ENCODE data around the gene NEDD9.

The NEDD9 gene, protein sequence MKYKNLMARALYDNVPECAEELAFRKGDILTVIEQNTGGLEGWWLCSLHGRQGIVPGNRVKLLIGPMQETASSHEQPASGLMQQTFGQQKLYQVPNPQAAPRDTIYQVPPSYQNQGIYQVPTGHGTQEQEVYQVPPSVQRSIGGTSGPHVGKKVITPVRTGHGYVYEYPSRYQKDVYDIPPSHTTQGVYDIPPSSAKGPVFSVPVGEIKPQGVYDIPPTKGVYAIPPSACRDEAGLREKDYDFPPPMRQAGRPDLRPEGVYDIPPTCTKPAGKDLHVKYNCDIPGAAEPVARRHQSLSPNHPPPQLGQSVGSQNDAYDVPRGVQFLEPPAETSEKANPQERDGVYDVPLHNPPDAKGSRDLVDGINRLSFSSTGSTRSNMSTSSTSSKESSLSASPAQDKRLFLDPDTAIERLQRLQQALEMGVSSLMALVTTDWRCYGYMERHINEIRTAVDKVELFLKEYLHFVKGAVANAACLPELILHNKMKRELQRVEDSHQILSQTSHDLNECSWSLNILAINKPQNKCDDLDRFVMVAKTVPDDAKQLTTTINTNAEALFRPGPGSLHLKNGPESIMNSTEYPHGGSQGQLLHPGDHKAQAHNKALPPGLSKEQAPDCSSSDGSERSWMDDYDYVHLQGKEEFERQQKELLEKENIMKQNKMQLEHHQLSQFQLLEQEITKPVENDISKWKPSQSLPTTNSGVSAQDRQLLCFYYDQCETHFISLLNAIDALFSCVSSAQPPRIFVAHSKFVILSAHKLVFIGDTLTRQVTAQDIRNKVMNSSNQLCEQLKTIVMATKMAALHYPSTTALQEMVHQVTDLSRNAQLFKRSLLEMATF

DNA sequence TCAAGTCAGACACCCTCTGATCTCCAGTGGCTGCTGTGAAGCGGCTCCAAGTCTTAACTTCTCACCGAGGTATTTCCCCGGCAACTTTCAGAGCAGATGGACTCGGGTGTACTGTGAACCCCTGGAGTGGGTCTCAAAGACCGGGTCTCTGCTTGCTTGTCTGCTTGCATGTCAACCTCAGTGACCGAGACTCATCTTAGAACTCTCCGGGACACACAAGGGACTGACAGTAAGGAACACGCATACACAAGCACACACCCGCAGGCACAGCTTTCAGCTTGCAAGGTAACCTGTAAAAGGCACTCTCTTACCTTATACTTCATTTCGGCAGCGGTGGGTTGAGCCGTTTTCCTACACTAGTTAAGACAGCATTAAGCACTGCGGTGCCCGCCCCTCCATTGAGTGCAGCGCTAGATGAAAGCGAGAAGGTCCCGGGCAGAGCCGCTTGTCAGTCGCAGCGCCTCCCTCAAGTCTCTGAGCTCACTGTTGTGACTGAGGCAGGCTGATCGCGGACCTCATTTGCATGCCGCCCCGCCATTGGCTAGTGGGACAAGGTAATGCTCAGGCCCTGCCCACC is at the start of gene NEDD9:
TSS of gene NEDD9 (minus strand) at position 476 of the 577 bp plus-strand sequence. CDS start at position 323, 153 bp downstream.
- peak; percentile 98 for DNase-seq (ENCODE audit: low read depth, low spot score)

DNA sequence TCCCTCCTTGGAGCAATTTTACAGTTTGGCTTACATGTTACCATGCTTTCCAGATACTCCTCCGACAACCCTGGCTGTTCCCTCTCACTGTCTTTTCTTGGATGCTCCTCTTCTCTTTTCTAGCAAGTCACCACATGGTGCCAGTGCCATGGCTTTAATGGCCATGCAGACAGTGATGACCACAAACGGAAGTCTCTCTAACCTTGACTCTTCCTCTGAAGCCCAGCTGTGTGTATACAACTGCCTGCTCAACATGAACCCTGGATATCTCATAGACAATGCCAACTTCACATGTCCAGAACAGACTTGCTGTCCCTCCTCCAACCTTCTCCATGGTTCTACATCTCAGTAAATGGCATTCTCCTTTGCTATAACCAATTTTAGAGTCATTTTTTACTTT is 49.8 kb upstream of the NEDD9 start:
- DNase-seq (ENCODE audit: low read depth, low spot score), result no peak

DNA sequence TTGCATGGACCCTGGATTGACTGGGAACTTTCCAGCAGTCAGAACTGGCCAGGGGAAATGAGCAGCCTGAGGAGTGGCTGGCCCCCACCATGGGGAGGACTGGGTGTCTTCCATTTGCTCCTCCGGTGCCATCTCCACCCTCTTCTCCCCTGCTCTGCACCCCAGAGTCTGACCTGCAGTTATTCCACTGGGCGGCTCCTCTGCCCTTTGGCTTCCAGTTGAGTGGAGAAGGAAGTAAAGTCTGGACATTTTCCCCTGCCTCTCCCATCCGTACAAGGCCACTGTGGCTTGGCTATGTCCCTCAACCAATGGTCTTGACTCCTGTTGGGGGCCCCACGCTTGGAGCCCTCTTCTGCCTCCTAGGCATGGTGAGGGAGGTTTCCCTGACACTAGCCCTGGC is 47.9 kb upstream of the NEDD9 start:
- no peak for DNase-seq (ENCODE audit: low read depth, low spot score)

DNA sequence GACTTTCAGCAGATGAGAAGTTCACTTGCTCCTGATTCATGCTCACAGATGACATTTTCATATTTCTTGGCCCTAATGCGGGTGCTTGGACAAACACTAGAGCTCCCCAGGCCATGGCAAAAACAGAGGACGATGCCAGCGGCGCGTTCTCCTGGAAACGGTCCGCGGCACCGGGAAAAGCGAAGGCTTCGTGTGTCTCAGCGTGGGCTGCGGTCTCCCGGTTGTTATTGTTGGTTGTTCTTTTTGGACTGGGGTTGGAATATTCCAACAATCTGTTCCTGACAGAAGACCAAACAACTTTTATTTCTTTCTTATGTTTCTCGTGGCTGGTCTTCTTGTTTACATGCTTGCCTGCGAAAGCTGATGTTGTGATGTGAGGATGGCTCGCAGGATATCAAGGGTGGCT is 46.8 kb upstream of the NEDD9 start:
- no peak for DNase-seq (ENCODE audit: low read depth, low spot score)

DNA sequence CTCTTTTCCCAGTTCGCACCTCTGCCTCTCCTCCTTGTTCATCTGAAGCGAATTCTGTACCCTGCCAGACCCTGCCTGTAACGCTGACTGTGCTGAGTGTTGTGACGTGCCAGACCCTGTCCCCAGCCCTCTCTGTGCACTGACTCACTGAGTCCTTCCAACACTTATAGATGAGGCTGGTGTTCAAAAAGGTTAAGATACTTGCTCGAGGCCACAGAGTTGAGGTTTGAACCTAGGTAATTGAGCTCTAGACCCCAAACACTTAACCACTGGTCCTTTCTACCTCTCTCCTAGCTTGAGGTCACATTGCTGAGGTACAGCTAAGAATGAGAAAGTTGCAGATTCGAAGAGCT is 45.7 kb upstream of the NEDD9 start:
- no peak for DNase-seq (ENCODE audit: low read depth, low spot score)

DNA sequence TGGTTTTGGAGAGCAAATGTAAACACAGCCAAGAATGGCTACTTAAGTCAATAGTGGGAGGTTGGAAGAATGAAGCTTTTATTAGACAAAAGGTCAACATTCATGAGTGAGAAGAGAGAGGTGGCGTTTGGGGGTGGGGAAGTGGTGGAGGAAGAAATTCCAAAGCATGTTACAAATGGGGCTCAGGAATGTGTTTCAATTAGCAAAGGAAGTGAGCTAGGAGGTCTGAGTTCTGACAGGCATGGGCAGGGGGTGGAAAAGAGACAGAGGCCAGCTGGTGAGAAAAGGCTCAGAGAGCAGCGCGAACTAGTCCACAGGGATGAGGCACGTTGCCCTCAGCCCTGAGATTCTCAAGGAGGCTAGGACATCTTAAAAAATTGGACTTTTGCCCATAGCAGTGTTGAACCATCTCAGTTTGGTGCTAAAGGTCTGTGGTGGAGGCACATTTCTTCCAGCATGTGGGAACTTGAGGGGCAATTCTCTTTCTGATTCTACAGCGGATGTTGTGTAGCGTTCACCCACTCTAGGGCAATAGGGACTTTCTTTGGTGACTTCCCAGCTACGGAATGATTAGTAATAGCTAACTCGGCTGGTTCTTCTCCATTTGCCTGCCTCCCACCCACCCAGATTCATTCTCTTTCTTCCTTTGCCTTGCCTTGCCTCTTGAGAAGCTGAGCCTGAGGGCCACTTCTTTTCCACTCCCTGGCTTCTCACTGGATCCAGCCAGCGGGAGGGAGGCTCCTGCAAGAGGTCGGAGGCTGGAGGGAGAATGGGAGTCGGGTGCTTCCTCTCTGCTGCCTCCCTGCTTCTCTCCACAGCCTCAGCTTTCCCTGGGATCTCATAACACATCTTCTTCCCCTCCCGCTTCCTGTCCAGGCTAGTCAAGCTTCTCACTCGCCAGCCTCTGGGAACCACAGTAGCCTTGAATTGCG is 45.1 kb upstream of the NEDD9 start:
- peak; percentile 93 for DNase-seq (ENCODE audit: low read depth, low spot score)

DNA sequence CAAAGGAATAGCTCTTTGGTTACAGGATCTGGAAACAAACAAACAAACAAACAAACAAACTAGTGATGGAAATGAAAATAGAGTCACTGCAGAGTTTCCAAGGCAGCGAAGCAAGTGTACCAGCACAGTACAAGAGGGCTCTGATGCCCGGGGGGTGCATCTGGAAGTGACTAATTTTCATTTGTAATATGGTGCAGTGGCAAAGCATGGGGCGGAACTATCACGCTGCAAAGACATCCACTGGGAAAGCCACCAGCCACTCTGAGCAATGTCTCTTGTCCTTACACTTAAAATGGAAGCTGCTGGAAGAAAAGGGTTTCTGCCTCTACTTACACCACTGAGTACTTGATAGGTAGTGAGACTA is 44.4 kb upstream of the NEDD9 start:
- DNase-seq (ENCODE audit: low read depth, low spot score), result no peak

DNA sequence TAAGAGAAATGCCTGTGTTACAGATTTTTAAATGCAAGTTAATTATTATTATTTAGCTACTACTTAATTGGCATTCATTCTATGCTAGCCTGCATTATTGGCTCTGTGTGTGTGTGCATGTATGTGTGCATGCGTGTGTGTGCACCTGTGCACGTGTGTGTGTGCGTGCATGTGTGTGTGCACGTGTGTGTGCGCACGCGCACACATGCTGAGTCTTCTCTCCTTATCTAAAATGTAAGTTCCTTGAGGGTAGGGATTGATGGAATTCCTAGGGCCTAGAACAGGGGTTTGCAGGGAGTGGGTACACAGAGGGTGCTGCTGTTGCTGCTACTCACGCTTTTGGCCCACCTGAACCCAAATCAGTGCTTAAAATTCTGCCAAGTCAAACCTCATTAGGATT is 43.8 kb upstream of the NEDD9 start:
- DNase-seq (ENCODE audit: low read depth, low spot score), result no peak

DNA sequence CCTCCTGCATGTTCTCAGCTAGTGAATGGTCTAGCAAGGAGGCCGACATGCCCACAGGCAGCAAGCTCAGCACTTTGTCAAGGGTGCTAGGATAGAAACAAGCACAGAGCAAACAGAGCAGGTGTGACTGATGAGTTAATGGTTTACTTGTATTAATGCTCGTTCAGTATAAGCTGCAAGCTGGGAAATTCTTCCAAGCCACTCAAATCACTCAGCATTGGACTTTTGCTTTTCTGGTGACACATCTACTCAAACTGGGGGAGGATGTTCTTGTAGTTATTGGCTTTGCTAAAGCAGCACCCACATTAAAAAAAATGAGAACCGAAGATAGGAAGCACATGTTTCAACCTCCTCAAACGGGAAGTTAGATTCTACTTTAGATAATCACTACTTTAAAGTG is 43.1 kb upstream of the NEDD9 start:
- DNase-seq (ENCODE audit: low read depth, low spot score), result no peak

DNA sequence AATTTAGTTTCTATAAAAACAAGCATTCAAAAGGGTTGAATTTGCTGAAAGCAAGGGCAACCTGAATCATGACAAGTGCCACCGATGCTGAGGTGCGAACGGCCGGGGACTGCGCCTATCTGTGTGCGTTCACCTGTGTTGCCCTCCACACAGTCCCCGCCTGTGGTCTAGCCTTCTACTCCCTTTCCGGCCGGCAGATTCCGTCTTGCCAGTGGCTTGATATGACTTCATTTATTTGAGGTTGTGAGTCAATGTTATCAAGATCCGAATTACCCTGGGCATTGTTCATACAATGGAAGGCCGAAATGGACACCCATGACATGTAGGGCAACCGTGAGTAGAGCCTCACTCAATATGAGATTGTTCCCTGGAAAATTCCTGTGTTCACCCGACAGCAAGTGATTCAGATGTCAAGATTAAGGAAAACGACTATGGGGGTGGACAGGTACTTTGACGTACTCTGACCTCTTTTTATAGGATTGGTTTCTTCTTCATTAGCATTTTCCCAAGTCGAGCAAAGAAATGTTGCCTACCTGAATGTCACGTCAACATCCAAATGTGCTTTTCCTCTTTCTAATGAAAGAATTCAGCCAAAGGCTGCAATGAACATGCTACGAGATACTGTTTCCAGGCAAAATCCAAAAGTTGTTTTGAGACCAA is 41.1 kb upstream of the NEDD9 start:
- DNase-seq (ENCODE audit: low read depth, low spot score), result no peak

DNA sequence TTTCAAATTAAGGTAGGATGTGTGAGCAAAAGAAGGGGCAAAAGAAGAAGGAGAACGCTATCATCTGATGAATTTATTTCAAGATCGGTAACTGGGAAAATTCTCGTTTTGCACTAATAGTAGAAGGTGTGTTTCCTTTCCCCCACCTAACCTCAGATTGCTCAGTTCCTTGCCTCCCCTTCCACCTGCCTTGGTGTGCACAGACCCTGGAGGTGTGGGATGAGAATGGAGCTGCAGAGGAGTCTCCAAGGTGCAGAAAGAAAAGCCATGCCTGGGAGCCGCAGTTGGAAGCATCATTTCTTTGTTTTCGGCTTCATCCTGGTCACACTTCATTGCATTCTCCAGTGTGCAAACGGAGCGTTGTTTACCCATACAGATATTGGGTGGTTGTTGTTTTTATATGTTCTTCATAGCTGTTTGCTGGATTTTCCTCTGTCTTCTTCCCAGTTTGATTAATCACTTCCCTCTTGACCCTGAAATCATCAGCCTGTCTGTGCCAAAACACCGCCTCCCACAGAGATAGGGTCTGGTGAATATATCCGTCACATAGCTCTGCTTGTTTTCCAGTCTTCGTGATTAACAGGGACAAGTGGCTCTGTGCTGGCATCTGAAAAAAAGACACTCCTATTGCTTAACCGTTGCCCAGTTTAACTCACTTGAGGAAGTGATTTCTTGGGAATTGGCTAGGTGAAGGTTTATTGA is 40.2 kb upstream of the NEDD9 start:
- no peak for DNase-seq (ENCODE audit: low read depth, low spot score)

DNA sequence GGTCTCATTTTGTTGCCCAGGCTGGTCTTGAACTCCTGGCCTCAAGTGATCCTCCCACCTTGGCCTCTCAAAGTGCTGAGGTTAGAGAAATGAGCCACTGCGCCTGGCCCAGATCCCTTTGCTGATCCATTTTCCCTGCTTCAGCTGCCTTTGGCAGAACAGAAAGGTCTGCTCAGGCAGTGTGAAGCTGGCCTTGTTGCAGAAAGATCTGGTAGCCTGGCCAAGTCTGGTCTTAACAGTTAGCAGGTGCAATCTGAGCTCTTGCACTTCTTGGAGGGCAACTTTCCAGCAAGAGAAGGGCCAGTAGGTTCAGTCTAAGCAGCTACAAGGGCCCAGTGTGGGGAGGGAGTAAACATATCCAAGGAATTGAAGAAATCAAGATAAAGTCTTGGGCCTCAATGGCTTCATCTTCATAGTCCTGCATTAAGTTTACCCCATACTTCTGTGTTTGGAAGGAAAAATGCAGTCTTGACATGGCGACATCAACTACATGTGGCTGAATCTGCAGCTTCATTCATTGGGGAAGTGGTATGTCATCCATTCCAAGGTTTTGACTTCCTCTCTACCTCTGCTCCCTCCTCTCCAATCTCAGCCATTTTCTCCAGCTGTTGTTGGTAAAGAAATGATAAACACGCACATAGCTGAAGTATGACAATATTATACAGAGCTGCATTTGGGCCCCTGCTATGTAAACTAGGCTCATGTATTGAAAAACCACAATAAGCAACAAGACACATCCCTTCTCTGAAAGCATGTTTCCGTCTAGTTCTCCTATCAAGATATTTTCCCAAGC is 39.0 kb upstream of the NEDD9 start:
- no peak for DNase-seq (ENCODE audit: low read depth, low spot score)

DNA sequence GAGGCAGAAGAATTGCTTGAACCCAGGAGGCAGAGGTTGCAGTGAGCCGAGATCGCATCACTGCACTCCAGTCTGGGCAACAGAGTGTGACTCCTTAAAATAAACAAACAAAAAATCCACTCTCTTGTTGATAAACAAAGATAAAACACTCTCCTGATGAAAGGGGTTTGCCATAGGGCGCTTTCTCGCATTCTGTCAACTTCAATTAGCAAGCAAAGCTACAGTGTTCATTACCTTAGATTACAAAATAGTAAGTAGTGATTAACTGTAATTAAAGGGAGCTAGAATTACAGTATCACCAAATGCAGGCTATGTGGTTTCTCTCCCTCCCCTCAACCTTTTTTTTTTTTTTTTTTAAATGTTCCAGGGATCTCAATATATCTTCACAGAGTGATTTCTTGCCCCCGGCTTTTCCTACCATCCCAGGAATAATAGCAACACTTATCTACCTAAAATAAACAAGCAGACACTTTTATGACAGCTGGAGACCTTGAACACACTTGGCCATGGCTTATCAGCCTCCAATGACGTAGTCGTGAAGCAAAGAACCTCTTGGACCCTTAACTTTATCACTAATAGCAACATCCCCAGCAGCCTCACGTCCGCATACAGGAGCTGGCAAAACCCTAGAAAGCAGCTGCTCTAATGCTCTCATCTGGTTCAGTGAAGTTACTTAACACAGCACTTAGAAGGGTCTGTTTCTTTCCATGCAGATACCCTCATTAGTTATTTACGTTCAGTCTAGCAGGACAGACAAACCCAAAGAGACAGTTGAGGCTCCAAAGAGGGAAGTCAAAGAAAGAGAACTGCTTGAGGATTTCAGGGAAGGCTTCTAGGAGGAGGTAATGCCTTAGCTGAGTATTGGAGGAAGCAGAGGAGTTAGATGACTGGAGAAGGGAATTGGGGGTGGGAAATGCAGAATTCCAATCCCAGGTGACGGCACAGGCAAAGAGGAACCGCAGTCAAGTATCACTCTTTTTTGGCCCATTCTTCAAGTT is 37.9 kb upstream of the NEDD9 start:
- no peak for DNase-seq (ENCODE audit: low read depth, low spot score)

DNA sequence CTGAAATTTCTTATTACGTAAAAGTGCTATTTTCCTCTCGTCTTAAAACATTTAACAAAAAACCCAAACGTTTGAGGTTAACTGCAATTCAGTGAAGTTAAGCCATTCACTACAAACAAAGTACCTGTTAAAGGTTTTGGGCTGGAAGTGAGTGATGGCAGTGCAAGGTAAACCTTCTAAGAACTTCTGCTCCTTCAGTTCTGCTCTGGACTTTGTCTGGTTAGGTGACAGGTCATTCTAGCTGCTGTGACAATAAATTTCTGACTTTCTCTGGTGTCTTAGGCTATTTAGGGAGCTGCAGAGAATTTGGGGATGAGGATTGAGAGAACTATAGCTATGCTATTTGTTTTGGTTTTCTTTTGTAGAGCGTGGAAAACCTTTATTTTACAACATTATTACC is 36.5 kb upstream of the NEDD9 start:
- DNase-seq (ENCODE audit: low read depth, low spot score), result no peak

DNA sequence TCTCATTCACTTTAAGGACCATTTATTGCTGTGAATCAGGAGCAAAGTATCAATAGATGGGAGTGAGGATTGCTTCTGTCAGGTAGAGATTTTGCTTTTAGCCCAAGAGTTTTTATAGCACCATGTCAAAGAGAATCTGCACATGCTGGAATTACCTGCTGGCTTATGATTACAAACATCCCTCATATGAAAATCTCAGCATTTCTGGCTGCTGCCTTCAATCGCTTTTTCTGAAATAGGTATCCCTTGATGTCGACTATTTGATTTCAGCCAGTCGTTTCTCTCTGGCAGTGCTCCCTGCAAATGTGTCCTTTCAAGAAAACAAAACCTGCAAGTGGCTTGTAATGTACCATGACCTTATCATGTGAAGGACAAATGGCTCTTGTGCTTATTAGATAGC is 34.5 kb upstream of the NEDD9 start:
- no peak for DNase-seq (ENCODE audit: low read depth, low spot score)

DNA sequence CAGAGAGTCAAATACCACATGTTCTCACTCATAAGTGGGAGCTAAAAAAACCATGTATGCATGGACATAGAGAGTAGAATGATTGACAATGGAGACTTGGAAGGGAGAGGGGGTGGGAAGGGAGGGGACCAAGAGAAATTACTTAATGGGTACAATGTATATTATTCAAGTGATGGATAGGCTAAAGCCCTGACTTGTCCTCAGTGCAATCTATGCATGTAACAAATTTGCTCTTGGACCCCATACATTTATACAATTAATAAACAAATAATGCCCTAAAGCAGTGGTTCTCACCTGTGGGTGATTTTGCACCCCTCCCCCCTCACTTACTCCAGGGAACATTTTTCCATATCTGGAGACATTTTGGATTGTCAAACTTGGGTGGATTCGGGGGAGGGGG is 33.5 kb upstream of the NEDD9 start:
- DNase-seq (ENCODE audit: low read depth, low spot score), result no peak

DNA sequence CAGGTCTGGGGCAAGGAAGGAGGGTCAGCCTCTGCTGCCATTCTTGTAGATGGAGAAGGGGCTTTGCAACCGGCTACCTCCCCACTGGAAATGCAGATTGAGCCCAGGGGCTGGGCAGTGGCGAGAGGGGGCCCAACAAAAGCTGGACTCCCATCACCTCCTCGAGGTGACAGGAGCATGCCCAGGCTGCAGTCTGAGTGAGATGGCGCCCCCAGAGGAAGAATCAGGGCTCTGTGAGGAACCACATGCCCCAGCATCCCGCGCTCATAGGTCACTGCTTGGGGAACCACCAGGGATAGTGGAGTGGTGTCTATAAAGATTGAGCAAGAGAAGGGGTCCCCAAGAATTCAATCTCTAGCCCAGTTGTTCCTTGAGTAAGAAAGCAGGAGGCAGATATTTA is 31.6 kb upstream of the NEDD9 start:
- no peak for DNase-seq (ENCODE audit: low read depth, low spot score)

DNA sequence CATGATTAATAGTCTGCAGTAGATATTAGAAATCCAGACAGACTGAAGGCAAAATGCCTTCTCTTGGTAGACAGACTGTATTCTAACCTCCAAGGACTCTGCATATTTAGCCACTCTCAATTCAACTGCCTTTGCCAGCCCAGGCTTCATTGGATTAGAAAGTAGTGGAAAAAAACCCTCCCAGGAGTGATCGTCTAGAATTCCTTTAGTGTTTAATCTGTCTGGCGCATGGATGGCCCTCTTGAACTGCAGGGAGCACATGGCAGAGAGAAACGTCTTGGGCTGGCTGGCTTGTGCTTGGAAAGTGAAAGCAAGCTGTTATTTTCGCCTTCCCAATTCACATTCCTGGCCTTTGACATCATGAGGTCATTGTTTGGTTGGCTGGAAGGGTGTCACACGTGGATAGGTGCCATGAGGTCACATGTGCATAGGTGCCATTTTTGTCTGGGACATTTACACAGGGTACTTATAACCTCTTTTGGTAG is 30.9 kb upstream of the NEDD9 start:
- peak; percentile 86 for DNase-seq (ENCODE audit: low read depth, low spot score)
